Activated naive CD4-positive, alpha-beta T cell treated with anti-CD3 and anti-CD28 coated beads, Interleukin-2, amount 50 U/mL, for 16 hours (primary cell): ENCODE results near the gene ADGRG3.
"Not testable (repeated sequence)": the region's sequence is repeated elsewhere in the genome, so short reads cannot be mapped to it uniquely, and the experiment has no call there.

Experiments used
- DNase-seq: peaks from one replicate; pipeline ENCODE4 v3.0.0-alpha.2; 2020

The ADGRG3 gene

DNA sequence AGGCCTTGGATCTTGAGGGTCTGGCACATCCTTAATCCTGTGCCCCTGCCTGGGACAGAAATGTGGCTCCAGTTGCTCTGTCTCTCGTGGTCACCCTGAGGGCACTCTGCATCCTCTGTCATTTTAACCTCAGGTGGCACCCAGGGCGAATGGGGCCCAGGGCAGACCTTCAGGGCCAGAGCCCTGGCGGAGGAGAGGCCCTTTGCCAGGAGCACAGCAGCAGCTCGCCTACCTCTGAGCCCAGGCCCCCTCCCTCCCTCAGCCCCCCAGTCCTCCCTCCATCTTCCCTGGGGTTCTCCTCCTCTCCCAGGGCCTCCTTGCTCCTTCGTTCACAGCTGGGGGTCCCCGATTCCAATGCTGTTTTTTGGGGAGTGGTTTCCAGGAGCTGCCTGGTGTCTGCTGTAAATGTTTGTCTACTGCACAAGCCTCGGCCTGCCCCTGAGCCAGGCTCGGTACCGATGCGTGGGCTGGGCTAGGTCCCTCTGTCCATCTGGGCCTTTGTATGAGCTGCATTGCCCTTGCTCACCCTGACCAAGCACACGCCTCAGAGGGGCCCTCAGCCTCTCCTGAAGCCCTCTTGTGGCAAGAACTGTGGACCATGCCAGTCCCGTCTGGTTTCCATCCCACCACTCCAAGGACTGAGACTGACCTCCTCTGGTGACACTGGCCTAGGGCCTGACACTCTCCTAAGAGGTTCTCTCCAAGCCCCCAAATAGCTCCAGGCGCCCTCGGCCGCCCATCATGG lies 4.0 kb upstream of the ADGRG3 start:
- DNase-seq: no peak

DNA sequence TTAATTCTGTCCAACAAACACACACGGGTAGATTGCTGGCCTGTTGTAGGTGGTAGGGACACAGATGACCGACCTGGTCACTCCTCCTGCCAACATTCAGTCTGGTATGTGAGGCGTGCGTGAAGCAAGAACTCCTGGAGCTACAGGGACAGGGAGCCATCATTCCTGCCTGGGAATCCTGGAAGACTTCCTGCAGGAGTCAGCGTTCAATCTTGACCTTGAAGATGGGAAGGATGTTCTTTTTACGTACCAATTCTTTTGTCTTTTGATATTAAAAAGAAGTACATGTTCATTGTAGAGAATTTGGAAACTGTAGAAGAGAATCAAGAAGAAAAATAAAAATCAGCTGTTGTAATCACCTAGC lies 3.5 kb upstream of the ADGRG3 start:
- DNase-seq: no peak

DNA sequence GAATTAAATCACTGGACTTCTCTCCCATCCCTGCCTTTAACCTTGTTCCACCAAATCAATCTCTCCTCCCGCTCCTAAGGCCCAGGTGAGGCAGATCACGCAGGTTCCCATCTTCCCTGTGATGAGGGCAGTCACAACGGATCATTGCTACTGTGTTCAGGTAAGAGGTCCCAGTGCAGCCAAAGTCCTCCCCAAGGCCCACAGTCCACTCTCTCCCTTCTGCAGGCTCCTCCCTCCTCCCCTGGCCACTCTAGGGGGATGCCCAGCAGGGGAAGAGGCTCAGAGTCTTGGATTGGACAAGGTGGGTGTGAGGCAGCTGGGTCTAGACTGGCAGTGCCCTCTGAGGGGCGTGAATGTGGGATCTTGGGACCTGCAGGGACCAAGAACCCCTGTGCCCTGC lies 2.6 kb upstream of the ADGRG3 start:
- no peak for DNase-seq

DNA sequence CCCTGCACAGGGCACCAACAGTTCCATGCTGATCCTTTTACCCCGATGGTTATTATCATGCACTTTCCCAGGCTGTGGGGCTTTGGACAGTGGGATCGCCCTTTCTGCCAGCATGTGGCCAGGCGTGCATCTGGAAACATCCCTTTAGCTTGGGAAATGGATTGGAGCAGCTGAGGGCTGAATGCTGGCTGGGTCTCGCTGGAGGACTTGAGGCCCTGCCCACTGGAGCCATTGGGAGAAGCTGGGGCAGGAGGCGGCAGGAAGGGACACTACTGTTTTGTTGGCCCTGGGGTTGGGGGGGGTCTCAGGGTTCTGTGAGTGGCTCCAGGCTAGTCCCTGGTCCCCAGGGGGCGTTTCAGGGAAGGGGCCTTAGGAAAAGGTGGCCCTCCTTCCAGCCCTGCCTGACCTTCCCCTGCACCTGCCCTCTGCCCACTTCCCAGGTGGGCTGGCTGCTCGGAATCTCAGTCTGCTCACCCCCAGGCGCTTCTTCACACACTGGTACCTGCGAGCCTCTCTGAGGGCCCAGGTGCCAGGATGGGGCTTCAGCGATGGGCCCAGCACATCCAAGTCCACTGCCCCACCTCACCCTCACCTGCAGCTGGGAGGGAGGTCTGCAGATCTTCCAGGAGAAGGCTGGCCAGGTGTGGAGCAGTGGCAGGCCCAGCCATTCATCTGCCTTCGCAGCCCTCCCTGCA lies 1.6 kb upstream of the ADGRG3 start:
- no peak for DNase-seq

DNA sequence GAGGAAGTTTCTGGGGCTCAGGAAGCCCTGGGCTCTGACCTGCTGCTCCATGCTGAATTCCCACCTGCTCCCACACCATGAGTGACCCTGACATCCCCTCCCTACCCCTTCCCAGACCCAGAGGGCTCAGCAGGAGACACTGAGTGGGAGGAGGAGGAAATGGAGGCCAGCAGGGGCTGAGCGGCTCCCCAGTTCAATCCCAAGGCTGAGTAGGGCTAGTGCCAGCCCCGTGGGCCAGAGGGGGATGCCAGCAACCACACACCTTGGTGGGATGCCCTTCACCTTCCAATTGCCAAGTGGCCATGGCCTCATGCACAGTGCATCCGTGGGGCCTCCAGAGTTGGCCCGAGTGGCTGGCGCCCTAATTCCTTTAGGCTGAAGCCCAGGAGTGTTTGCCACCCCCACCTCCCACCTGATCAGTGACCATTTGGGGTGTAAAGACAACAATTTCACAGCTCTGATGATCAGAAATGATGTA lies 1.0 kb upstream of the ADGRG3 start:
- no peak for DNase-seq

DNA sequence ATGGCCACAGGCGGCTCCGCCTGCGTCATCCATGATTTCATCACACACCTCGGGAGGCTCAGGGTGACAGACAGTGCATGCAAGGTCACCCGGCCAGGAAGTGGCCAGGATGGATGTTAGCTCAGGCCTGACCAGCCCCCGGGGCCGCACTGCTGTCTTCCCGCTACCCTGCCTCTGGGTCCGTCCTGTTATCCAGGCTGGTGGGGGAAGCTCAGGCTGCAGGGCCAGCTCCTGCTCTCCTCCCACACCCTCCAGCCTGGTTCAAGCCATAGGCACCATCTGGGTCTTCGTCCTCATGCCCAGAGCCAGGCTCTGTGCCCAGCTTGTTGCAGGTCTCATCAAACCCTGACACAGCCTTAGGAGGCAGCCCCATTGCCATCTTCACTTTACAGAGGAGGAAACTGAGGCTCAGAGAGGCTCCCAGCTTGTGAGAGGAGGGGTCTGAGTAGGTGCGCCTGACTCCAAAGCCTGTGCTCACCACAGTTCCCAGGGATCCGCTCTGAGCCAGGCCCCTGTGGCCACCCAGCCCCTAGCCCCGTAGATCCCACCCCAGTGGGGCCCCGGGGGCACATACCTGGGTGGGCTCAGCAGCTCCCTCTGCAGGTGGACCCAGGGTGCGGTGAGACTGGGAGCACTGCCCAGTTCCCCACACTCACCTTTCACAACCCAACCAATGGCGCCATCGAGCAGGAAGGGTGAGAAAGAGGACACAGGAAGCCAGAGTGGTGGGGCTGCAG lies 412 bp upstream of the ADGRG3 start:
- DNase-seq: no peak

DNA sequence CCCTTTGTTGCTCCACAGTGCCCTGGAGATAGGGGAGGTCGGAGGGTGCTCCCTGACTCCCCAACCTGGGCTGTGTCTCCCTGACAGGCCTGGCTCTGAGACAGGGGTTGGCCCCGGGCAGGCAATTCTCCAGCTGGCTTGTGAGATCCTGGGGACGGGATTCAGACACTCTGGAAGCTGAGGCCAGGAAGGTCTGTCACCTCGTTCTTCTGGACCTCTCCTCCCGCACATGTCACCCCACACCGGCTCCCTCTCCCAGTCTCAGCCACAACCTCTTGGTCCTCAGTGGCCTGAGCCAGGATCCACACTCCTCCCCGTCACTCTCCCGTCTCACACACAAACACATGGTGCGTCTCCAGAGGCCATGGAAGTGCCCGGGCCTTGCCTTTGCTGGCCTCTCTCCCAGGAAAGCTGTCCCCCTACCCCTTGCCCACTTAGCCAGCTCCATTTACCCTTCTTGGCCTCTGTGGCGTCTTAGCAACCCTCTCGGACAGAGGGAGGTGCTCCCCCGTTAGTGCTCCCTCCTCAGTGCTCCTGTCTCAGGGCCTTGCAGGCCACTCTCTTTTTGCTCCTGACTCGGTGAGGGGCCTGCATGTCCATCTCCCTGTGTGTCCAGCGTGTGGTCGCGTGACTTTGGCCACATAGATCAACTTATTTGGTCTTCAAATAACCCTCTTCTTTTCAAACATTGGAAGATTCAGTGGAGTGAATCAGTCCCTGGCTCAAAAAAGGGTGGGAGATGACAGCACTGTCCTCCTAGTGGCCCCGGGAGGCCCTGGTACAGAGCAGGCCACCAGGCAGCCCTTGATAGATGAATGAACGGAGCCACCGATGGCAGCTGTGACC lies 747 bp downstream of the ADGRG3 start:
- DNase-seq: no peak

DNA sequence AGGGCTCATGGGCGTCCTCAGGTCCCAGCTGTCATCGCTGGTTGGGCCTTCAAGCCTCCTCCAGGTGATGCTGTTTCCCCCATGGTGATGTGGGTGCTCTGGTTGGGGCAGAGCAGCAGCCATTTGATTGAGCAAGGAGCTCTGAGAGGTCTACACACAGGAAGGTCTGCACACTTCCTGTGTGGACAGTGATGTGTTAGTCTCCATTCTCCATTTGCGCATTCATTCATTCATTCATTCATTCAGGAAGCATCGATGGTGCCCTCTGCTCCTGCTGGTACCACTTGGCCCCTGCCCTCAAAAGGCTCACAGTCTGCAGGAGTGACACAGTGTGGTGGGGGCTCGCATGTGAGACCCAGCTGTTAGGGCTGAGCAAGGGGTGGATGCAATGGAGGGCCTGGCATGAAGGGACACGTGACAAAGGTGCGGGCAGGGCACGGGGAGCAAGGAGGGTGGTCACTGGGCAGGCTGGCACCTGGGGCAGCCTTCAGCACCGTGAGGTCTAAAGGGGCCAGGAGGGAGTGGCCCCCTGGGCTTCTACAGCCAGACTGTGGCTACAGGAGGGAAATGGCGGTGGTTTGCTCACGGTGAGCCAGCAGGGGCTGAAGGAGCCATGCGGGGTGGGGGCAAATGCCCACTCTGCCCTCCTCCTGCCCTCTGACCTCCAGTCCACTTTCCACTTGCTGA lies 1.5 kb downstream of the ADGRG3 start:
- DNase-seq: no peak

DNA sequence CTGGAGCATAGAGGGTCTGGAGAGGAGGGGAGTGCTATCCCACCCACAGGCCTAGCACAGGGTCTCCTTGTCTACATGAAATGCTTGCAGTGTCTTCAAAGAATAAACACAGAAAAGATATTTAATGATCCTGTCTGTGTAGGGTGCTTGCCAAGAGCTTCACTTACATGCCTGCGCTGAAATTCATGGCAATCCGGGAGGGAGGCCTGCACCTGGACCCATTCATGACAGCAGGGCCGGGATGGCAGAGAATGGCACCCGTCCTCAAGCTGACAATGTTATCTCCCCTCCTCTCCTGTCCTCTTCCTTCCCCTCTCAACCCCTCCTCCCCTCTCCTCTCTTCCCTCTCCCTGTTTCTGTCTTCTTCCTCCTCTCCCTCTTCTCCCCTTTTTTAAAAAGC lies 2.1 kb downstream of the ADGRG3 start:
- DNase-seq: no peak

DNA sequence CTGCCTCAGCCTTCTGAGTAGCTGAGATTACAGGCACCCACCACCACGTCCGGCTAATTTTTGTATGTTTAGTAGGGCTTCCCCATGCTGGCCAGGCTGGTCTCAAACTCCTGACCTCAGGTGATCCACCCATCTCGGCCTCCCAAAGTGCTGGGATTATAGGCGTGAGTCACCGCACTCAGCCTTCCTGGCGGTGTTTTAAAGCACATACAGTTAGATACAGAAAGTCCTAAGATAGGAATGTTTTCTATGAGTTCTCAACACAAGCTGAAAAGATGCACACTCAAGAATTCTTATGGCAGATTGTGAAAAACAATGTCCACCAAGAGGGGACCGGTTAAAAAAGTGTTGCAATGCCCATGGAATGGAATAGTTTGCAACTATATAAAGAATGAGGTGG lies 3.3 kb downstream of the ADGRG3 start:
- not testable (repeated sequence) for DNase-seq

DNA sequence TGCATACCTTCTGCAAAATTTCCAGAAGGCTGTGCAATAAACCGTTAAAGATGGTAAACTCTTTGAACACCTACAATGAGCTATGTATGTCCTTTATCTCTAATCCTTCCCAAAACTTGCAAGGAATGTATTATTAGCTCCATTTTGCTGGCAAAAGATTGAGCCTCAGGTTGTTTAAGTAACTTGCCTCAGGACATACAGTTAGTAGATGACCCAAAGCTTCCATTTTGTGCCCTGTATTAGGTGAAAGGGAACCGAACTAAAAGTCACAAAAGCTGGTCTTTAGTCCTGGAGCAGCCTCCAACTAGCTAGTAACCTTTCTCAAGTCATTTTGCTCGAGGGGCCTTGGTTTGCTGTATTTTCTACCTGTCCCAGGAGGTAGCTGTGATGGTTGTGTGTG lies 4.3 kb downstream of the ADGRG3 start:
- DNase-seq: no peak

DNA sequence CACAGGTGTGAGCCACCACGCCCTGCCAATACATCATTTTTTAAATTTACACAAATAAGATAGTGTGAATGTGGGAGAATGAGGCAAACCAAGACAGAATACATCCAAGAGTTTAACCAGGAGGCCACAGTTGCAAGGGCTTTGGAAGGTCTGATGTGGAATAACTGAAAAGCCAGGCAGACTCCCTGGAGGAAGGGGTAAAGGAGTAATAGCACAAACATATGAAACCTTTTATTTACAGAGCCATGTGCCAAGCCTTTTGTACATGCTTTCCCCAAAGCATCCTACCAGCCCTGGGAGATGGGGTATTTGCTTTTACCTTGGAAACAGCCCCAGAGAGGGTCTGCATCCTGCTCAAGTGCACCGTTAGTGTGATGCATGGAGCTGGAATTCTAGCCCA lies 4.7 kb downstream of the ADGRG3 start:
- no peak for DNase-seq

DNA sequence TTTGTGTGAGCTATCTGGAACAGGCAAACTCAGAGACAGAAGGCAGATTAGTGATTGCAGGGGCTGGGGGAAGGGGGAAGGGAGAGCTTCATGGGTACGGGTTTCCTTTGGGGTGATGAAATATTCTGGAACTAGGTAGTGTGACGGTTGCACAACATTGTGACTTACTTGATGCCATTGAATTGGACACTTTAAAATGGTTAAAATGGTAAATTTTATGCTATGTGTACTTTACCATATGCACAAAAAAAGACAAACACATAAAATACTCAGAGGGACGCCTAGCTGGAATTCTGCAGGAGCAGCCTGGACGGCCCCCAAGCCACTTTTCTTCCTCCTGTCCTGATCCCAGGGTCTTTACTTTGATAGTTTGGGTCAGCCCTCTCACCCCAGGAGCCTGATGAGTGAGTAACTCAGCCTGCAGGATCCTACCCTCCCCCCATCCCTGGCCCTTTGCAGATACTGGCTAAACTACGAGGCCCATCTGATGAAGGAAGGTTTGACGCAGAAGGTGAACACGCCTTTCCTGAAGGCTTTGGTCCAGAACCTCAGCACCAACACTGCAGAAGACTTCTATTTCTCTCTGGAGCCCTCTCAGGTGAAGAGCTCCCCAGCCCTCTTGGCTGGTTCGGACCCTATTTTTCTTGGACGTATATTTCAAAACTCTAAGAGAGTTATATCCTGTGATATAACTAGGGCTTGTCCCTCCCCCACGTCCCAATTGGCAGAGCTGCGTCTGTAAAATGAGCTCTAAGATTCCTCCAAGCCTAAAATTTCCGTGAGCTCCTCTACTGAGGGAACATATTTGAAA lies 7.8 kb downstream of the ADGRG3 start:
- DNase-seq: no peak

DNA sequence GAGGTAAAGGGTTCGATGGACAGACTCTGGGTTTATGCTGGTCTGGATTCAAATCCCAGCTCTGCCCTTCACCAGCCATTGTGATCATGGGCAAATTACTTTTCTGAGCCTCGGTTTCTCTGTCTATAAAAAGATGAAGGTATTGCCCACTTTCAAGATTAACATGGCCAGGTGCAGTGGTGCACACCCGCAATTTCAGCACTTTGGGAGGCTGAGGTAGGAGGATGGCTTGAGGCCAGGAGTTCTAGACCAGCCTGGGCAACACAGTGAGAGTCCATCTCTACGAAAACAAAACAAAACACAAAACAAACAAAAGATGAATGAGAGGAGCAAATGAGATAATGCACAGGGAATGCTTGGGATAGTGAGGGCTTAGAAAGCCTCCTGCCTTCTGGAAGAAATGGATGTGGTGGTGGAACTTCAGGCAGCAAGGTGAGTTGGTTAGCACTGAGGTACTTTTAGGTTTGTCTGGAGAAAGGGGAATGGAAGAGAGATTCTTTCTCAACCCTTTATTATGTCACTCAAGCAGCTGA lies 8.5 kb downstream of the ADGRG3 start:
- no peak for DNase-seq

DNA sequence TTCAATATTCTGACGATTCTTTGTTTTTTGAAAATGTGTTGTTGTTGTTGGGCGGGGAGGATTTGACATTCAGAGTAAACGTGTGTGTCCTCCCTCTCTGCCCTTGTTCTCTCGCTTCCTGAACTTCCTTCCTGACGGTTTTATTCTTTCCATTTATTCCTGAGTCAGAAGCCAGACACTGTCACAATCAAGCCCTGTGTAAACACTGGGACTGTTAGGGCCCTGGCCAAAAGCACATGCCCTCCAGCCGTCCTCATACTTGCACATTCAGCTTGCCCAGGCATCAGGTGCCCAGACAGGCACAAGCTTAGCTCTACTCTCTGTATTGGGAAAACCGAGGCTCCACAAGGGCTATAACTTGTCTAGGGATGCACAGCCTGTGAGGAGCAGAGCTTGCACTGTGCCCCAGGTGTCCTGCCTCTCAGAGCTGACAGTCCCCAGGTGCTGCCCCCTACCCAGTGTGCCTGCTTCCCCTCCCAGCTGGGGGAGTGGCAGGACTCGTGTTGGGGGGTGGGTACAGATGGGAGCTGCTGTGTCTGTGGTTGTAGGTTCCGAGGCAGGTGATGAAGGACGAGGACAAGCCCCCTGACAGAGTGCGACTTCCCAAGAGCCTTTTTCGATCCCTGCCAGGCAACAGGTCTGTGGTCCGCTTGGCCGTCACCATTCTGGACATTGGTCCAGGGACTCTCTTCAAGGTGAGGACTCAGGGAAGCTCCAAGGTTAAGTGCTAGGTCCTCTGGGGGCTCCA lies 9.7 kb downstream of the ADGRG3 start:
- DNase-seq: no peak

DNA sequence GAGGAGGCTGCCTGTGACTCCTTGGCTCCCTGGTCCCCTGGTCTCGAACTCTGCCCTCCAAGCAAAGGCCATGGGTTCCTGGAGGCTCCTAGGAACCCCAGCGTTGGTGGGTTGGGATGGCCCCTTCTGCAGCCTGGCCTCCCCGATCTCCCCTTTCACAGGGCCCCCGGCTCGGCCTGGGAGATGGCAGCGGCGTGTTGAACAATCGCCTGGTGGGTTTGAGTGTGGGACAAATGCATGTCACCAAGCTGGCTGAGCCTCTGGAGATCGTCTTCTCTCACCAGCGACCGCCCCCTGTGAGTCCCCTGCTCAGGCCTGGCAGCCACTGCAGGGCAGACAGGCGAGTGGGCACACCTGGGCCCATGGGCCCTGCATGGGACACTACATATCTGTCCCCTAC lies 10.9 kb downstream of the ADGRG3 start:
- DNase-seq: no peak

DNA sequence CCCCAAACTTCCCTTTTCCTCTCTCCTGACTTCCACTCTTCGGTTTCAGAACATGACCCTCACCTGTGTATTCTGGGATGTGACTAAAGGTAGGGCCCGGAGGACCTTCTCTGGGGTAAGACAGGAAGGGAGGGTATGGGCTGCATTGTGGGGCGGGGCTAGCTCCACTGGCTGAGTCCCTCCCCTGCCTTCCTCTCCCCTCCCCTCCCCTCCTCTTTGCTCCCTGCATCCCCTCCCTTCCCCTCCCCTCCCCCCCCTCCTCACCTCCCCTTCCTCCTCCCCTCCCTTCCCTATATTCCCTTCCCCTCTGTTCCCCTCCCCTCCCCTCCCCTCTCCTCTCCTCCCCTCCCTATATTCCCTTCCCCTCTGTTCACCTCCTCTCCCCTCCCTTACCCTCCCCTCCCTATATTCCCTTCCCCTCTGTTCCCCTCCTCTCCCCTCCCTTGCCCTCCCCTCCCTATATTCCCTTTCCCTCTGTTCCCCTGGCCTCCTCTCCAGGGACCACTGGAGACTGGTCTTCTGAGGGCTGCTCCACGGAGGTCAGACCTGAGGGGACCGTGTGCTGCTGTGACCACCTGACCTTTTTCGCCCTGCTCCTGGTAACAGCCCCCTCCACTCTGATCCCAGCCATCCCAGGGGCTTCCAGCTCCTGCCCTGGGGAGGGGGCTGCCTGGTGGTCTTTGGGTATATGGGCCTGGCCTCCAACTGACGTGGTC lies 11.8 kb downstream of the ADGRG3 start:
- no peak for DNase-seq

DNA sequence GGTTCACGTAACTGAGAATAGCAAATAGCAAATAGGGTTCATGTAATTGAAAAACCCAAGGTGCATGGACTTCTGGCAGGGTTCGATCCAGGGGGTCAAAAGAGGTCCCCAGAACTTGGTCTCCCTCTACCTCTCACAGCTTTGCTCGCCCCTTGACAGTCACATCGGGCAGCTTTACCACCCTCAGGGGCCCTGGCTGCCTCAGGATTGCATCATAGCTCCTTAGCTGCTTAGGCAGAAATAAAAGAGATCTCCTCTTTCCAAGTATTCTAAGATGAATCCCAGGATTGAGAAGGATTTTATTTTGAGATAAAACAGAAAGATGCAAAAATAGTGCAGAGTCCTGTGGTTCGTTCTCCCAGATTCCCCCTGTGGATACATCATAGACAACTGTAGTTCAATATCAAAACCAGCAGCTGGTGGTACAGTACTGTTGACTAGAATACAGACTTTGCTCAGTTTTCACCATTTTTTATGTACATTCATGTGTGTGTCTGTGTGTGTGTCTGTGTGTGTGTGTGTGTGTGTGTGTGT lies 12.8 kb downstream of the ADGRG3 start:
- DNase-seq: no peak

DNA sequence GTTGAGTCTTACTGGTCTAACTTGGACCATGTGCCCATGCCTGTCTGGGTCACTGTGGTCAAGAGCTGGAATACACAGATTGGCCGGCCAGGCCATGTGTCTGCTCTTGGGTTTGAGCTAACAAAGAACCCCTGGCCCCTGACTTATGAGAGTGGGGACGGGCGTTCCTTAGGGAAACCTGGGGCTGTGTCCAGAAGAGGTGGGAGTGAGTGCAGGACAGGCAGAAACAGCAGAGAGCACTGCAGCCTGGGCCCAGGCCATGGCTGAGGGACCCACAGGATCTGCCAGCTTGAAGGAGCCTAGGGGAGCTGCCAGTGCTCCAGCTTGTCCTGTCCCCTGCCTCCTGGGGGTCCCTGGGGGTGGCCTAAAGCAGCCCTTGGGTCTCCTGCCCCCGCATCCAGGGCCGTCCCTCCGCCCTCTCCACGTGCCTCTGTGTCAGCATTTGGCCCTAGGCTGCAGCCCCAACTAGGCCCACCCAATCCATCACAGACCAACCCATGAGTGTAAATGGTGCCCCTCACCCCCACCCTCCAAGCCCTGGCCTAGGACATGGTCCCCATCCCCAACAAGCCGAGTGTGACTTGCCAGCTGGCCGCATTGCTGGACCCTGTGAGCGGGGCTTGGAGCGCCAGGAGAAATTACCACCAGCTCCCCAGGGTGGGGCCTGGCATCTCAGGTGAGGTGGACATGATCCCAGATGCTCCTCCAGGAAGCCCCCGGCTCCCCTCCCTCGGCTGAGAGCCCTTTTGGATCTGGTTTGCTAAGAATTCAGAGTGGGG lies 14.0 kb downstream of the ADGRG3 start:
- DNase-seq: no peak
